H1 (cell line): ENCODE measurements around the gene ATG9B. TPM values are rescaled to one million over a fixed set of nuclear protein-coding genes. Genes with fewer than 3 reads are reported as not detected.
A peak's percentile ranks its signal among the peaks of the same experiment; 100 is the strongest.

Experiments used
- CTCF ChIA-PET: fragments of 300-600 bp; sonication (Branson Sonifier 250); formaldehyde crosslinking; loops from one replicate; lab custom pipeline; 2021; ENCODE audit not compliant: partially characterized antibody; lab: Charles Lee
- POLR2A ChIA-PET: fragments of 300-600 bp; sonication (Branson Sonifier 250); formaldehyde crosslinking; loops from one replicate; lab custom pipeline; 2021; ENCODE audit warnings: inconsistent platforms; ENCODE audit not compliant: partially characterized antibody; lab: Charles Lee
- DNase-seq, 2 experiments: peaks; one replicate each; pipeline versions ENCODE4 v3.0.0 to v3.0.0-alpha.2; 2010 to 2022; ENCODE audit warnings: low spot score in 2 of 2, low read depth in 1 of 2, mixed read lengths in 1 of 2
- FAIRE-seq: peaks from 2 replicates; lab custom pipeline; 2011; peaks lifted over from hg19 to GRCh38; lab: Jason Lieb, UNC
- H2AFZ ChIP-seq: 2 replicates; pipeline ENCODE4 v1.8.1; 2012; ENCODE audit warnings: low read length, inconsistent platforms
- H2AK5ac ChIP-seq: 2 replicates; pipeline ENCODE4 v1.6.1; 2013; ENCODE audit warnings: low read depth, low read length
- H2BK120ac ChIP-seq: replicated peaks from 2 replicates; pipeline ENCODE3; 2013; ENCODE audit warnings: low read depth, low read length, inconsistent platforms
- H2BK12ac ChIP-seq: 2 replicates; pipeline ENCODE4 v1.6.1; 2013; ENCODE audit warnings: low read depth, low read length
- H2BK15ac ChIP-seq: 2 replicates; pipeline ENCODE4 v1.6.1; 2013; ENCODE audit warnings: low read length
- H2BK20ac ChIP-seq: 2 replicates; pipeline ENCODE4 v1.6.1; 2013; ENCODE audit warnings: low read length
- H2BK5ac ChIP-seq: 2 replicates; pipeline ENCODE4 v1.6.1; 2013; ENCODE audit warnings: low read depth, low read length
- H3K14ac ChIP-seq: 2 replicates; pipeline ENCODE4 v1.6.1; 2013; ENCODE audit warnings: inconsistent platforms; ENCODE audit not compliant: insufficient read length
- H3K18ac ChIP-seq: 2 replicates; pipeline ENCODE4 v1.6.1; 2013; ENCODE audit warnings: low read length; ENCODE audit errors: extremely low read depth
- H3K23ac ChIP-seq: 2 replicates; pipeline ENCODE4 v1.6.1; 2013; ENCODE audit warnings: inconsistent platforms; ENCODE audit not compliant: insufficient read length
- H3K23me2 ChIP-seq: 2 replicates; pipeline ENCODE4 v1.6.1; 2013; ENCODE audit warnings: low read depth, low read length
- H3K27ac ChIP-seq: 2 replicates; pipeline ENCODE4 v1.6.1; 2011; ENCODE audit warnings: low read depth, low read length, inconsistent platforms
- H3K27me3 ChIP-seq, 4 experiments: replicated peaks in 1 of 4; 1 replicate in 1 of 4; 2 replicates in 3 of 4; pipeline versions ENCODE4 v1.6.1 to v1.8.1; 2011 to 2013; ENCODE audit warnings: low read length in 3 of 4, mild to moderate bottlenecking in 3 of 4, inconsistent platforms in 2 of 4, mixed read lengths in 2 of 4, moderate library complexity in 1 of 4; ENCODE audit not compliant: control insufficient read depth in 3 of 4, insufficient read depth in 3 of 4; ENCODE audit errors: extremely low read depth in 1 of 4
- H3K36me3 ChIP-seq, 4 experiments: 2 replicates each; pipeline versions ENCODE4 v1.6.1 to v1.8.1; 2011 to 2013; ENCODE audit warnings: mild to moderate bottlenecking in 4 of 4, low read length in 3 of 4, moderate library complexity in 2 of 4, control low read depth in 1 of 4, inconsistent platforms in 1 of 4; ENCODE audit not compliant: insufficient read depth in 4 of 4, control insufficient read depth in 2 of 4
- H3K4ac ChIP-seq: replicated peaks from 2 replicates; pipeline ENCODE3; 2013; ENCODE audit warnings: low read length, low read depth, mixed read lengths, inconsistent platforms; ENCODE audit not compliant: insufficient read length
- H3K4me1 ChIP-seq, 4 experiments: replicated peaks in 1 of 4; 1 replicate in 1 of 4; 2 replicates in 3 of 4; pipeline versions ENCODE4 v1.6.1 to v1.8.1; 2011 to 2013; ENCODE audit warnings: low read length in 3 of 4, inconsistent platforms in 2 of 4, mixed read lengths in 1 of 4; ENCODE audit not compliant: insufficient read depth in 4 of 4, control insufficient read depth in 3 of 4
- H3K4me2 ChIP-seq, 2 experiments: 2 replicates each; pipeline versions ENCODE4 v1.6.1 to v1.8.1; 2011 to 2013; ENCODE audit warnings: low read depth in 2 of 2, low read length in 2 of 2, control low read depth in 1 of 2, inconsistent platforms in 1 of 2, mild to moderate bottlenecking in 1 of 2; ENCODE audit not compliant: insufficient read depth in 1 of 2
- H3K4me3 ChIP-seq, 4 experiments: fragments of 200-600, 300-600 bp in 1 of 4; sonication (generic), shearing (Covaris generic), sonication (Bioruptor Twin) in 1 of 4; 2 replicates each; pipeline versions ENCODE4 v1.5.1 to v1.8.1; 2011 to 2016; ENCODE audit warnings: low read length in 4 of 4, low read depth in 3 of 4, control low read depth in 2 of 4, inconsistent platforms in 2 of 4, mild to moderate bottlenecking in 2 of 4, mixed read lengths in 1 of 4, moderate library complexity in 1 of 4; ENCODE audit not compliant: insufficient read depth in 2 of 4; ENCODE audit errors: extremely low read depth in 1 of 4
- H3K56ac ChIP-seq: replicated peaks from 2 replicates; pipeline ENCODE3; 2013; ENCODE audit warnings: low read depth, mild to moderate bottlenecking, mixed read lengths, low read length, inconsistent platforms; ENCODE audit not compliant: insufficient read length
- H3K79me1 ChIP-seq: 2 replicates; pipeline ENCODE4 v1.6.1; 2013; ENCODE audit warnings: low read depth, low read length, control low read depth
- H3K79me2 ChIP-seq, 2 experiments: 2 replicates each; pipeline versions ENCODE4 v1.6.1 to v1.8.1; 2012 to 2013; ENCODE audit warnings: low read length in 2 of 2, mild to moderate bottlenecking in 2 of 2, inconsistent platforms in 1 of 2; ENCODE audit not compliant: insufficient read depth in 2 of 2, control insufficient read depth in 1 of 2
- H3K9ac ChIP-seq, 4 experiments: replicated peaks in 1 of 4; 1 replicate in 1 of 4; 2 replicates in 3 of 4; pipeline versions ENCODE4 v1.6.1 to v1.8.1; 2011 to 2013; ENCODE audit warnings: low read depth in 3 of 4, low read length in 3 of 4, control low read depth in 2 of 4, mild to moderate bottlenecking in 2 of 4, moderate library complexity in 2 of 4, inconsistent platforms in 1 of 4; ENCODE audit errors: extremely low read depth in 1 of 4
- H3K9me3 ChIP-seq, 2 experiments: 2 replicates each; pipeline versions ENCODE4 v1.6.1 to v1.8.1; 2012 to 2013; ENCODE audit warnings: mild to moderate bottlenecking in 2 of 2, moderate library complexity in 2 of 2, control low read depth in 1 of 2, inconsistent platforms in 1 of 2, low read depth in 1 of 2, low read length in 1 of 2, mixed read lengths in 1 of 2; ENCODE audit not compliant: insufficient read depth in 2 of 2
- H4K20me1 ChIP-seq, 2 experiments: replicated peaks in 1 of 2; 2 replicates each; pipeline versions ENCODE3 to v1.8.1; 2011 to 2013; ENCODE audit warnings: inconsistent platforms in 2 of 2, low read length in 2 of 2, mild to moderate bottlenecking in 1 of 2; ENCODE audit not compliant: insufficient read depth in 2 of 2, control insufficient read depth in 1 of 2
- H4K5ac ChIP-seq: 2 replicates; pipeline ENCODE4 v1.6.1; 2013; ENCODE audit warnings: low read length, low read depth, mixed read lengths, inconsistent platforms; ENCODE audit not compliant: insufficient read length
- H4K8ac ChIP-seq: 2 replicates; pipeline ENCODE4 v1.8.0; 2013; ENCODE audit warnings: mild to moderate bottlenecking, moderate library complexity, low read length, inconsistent platforms; ENCODE audit not compliant: insufficient read depth; ENCODE audit errors: extremely low read depth
- H4K91ac ChIP-seq: replicated peaks from 2 replicates; pipeline ENCODE3; 2013; ENCODE audit warnings: low read length, mixed read lengths, inconsistent platforms; ENCODE audit not compliant: insufficient read length
- ASH2L ChIP-seq: fragments of 200-600, 300-600 bp; sonication (generic); IDR thresholded peaks from one replicate; pipeline ENCODE4 v1.7.1; 2017; ENCODE audit warnings: low read length
- CHD2 ChIP-seq: IDR thresholded peaks from 2 replicates; pipeline ENCODE4 v1.6.1; 2012; ENCODE audit warnings: low read length, improper control_type of control experiment
- CREB1 ChIP-seq: IDR thresholded peaks from 2 replicates; pipeline ENCODE4 v1.6.1; 2012; ENCODE audit warnings: inconsistent platforms
- GTF2F1 ChIP-seq: IDR thresholded peaks from 2 replicates; pipeline ENCODE4 v1.6.1; 2012; ENCODE audit warnings: low read depth, low read length, improper control_type of control experiment, borderline replicate concordance
- HDAC6 ChIP-seq: IDR thresholded peaks from one replicate; pipeline ENCODE4 v1.7.1; 2012; ENCODE audit warnings: low read depth, mild to moderate bottlenecking, inconsistent platforms, low read length, moderate library complexity
- JUND ChIP-seq: IDR thresholded peaks from 2 replicates; pipeline ENCODE4 v1.6.1; 2011; ENCODE audit warnings: mild to moderate bottlenecking, improper control_type of control experiment, low read length
- KDM4A ChIP-seq: IDR thresholded peaks from one replicate; pipeline ENCODE4 v1.7.1; 2012; ENCODE audit warnings: low read depth, mild to moderate bottlenecking, moderate library complexity, low read length, inconsistent platforms; ENCODE audit not compliant: severe bottlenecking
- RAD21 ChIP-seq, 2 experiments: IDR thresholded peaks in 1 of 2; conservative IDR thresholded peaks in 1 of 2; 2 replicates each; pipeline ENCODE4 v1.6.1; 2011; ENCODE audit warnings: low read depth in 2 of 2, low read length in 2 of 2, improper control_type of control experiment in 1 of 2, inconsistent platforms in 1 of 2, mild to moderate bottlenecking in 1 of 2, moderate library complexity in 1 of 2
- RXRA ChIP-seq: IDR thresholded peaks from 2 replicates; pipeline ENCODE4 v1.6.1; 2011; ENCODE audit warnings: low read depth, mild to moderate bottlenecking, low read length, moderate library complexity; ENCODE audit not compliant: insufficient read depth
- SP2 ChIP-seq: IDR thresholded peaks from 2 replicates; pipeline ENCODE4 v1.6.1; 2012; ENCODE audit warnings: mild to moderate bottlenecking, low read length, inconsistent platforms
- TAF7 ChIP-seq: optimal IDR thresholded peaks from 2 replicates; pipeline ENCODE3; 2011; ENCODE audit warnings: low read depth, mild to moderate bottlenecking, inconsistent platforms, low read length, moderate library complexity, borderline replicate concordance
- TBP ChIP-seq: IDR thresholded peaks from 2 replicates; pipeline ENCODE4 v1.6.1; 2011; ENCODE audit warnings: low read depth, low read length, improper control_type of control experiment
- WGBS, 2 experiments: shearing (Covaris generic) in 1 of 2; methylation state at CpG; one replicate each; pipeline versions ENCODE4 v1.1.6 to v1.1.7; 2013 to 2015; ENCODE audit warnings: low lambda C conversion rate in 2 of 2, mixed read lengths in 2 of 2, inconsistent platforms in 1 of 2, low coverage in 1 of 2, missing lambda C conversion rate in 1 of 2; ENCODE audit not compliant: insufficient replicate concordance in 2 of 2, insufficient coverage in 1 of 2, insufficient read length in 1 of 2; ENCODE audit errors: extremely low coverage in 1 of 2, missing lambda C conversion rate in 1 of 2; 5-methylcytosine and 5-hydroxymethylcytosine counted together
- polyA plus RNA-seq, 7 experiments: library from polyadenylated mRNA; depleted of rRNA in 3 of 7; stranded (reverse) in 5 of 7; unstranded in 2 of 7; fragments of >200 nt in 5 of 7; fragments of 200-250 nt in 2 of 7; gene quantifications; 1 replicate in 5 of 7; 2 replicates in 1 of 7; 4 replicates in 1 of 7; pipeline versions ENCODE4 v1.2.1 to v1.2.3, GENCODE V29; 2011 to 2013; ENCODE audit warnings: missing spikeins in 2 of 7, mixed read lengths in 2 of 7
- total RNA-seq: library from RNA; stranded (reverse); fragmentation: NEBNext Ultra II Directional; extraction: Animal tissue kit (Norgen Biotek cat#: 25700); gene quantifications from 2 replicates; pipeline ENCODE4 v1.2.1, GENCODE V29; 2021

ATG9B gene
- total and polyA plus RNA-seq, 2 of the 8 experiments (the other 6 are each of a cell fraction or from before 2014, with no cell fraction given), result 1.4 to 2.3 TPM

DNA sequence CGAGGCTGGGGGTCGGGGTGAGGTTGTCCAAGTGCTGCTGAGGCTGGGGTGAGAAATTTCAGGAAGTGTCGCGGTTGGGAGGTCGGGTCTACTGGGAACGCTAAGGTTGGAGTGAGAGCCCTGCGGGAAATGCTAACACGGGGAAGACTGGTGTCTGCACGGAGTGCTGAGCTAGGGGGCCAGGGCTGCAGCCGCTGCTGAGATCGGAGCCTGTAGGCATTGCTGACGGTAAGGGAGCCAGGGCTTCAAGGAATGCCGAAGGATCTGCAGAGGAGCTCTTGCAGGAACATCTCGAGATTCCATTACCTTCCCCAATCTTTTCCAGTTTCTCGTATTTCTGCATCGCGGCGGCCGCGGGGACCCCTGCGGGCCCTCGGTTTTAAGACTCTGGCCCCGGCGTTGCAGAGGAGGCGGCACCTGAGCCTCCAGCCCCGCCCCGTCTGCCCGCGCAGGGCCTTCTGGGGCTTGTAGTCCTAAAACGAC is 33.3 kb upstream of the ATG9B start, which contains the start of gene CDK5:
Gene CDK5 (minus strand): TSS at position 392 of the 483 bp plus-strand sequence. CDS start 49 bp downstream, at position 343.
- 1% methylated on average over 29 of the region's 30 CpGs; no CpG with 5 or more reads in 1 of the 2 experiments for WGBS, 2 experiments
- Histone ChIP-seq H3K4ac (peak within 1 kb of the TSS; percentile 89), H3K27me3 (peaks cover 0 to 11% (median 4%) of the 10 kb centered on the region in 4 experiments; a peak in 5 of 7 replicates), H3K27ac (peak within 1 kb of the TSS; percentile 61; the same call in 1 of the 2 replicates), H3K9me3 (no peaks in the 10 kb centered on the region), H4K20me1 (peaks cover 0 to 7% of the 10 kb centered on the region in 2 experiments), H3K4me1 (peaks cover 9 to 40% (median 29%) of the 10 kb centered on the region in 4 experiments), H4K5ac (peak within 1 kb of the TSS; percentile 55), H3K14ac (no peak within 1 kb of the TSS), H3K18ac (peak within 1 kb of the TSS; percentile 68), H3K56ac (no peak within 1 kb of the TSS), H3K23me2 (peaks cover 26% of the 10 kb centered on the region), H2BK20ac (no peak within 1 kb of the TSS; the same call in 1 of the 2 replicates), H2AK5ac (peak within 1 kb of the TSS; percentile 56; the same call in 1 of the 2 replicates), H4K8ac (peak within 1 kb of the TSS; percentile 29), H2BK15ac (peak within 1 kb of the TSS; percentile 19; the same call in 1 of the 2 replicates), H3K79me2 (no peaks in the 10 kb centered on the region), H2AFZ (peak within 1 kb of the TSS; percentile 76; the same call in 1 of the 2 replicates), H3K4me2 (peak within 1 kb of the TSS; percentile 86 to 98), H2BK12ac (no peak within 1 kb of the TSS), H2BK120ac (no peak within 1 kb of the TSS), H4K91ac (peak within 1 kb of the TSS; percentile 36), H3K79me1 (0 out of 2 replicates have a peak, but pooled peaks cover 3% of the 10 kb centered on the region), H3K36me3 (no peaks in the 10 kb centered on the region), H3K4me3 (peak within 1 kb of the TSS; percentile 72 to 91 (median 86)), H3K23ac (no peak within 1 kb of the TSS), H3K9ac (peak within 1 kb of the TSS in 2 of 4 experiments; percentile 26 to 29; a peak in 2 of 7 replicates), H2BK5ac (peak within 1 kb of the TSS; percentile 71; the same call in 1 of the 2 replicates)
- FAIRE-seq (no peak), DNase-seq (no peak)
- TF ChIP-seq TAF7, result no peak
- no peak for TF ChIP-seq SP2
- TF ChIP-seq GTF2F1, result no peak
- TF ChIP-seq RXRA, result no peak
- TF ChIP-seq CREB1, result no peak
- no peak for TF ChIP-seq HDAC6
- TF ChIP-seq ASH2L, result peak; percentile 44
- TF ChIP-seq RAD21 (IDR thresholded peaks at IDR 0.05 in 1 of 2, conservative IDR thresholded peaks at IDR 0.05 in 1 of 2; ENCODE audit: low read depth in 2 of 2, low read length in 2 of 2), result no peak
- TF ChIP-seq KDM4A, result peak; percentile 66
- no peak for TF ChIP-seq JUND
- 0 out of 2 replicates have a peak, but pooled peaks have one; percentile 3 for TF ChIP-seq TBP
- no peak for TF ChIP-seq CHD2
- ChIA-PET POLR2A (interaction anchor here (1.0 to 2.5 kb wide), 3 partner anchors 22 to 30 kb away, joined by 3 to 7 read pairs (median 6); partner anchors contain the start of gene ABCB8), CTCF (interaction anchor here (0.7 to 9.7 kb wide), 14 partner anchors 9 to 81 kb away, joined by 3 to 88 read pairs (median 6); partner anchors contain the start of genes ABCB8 and FASTK)
